Trophoblast cell (in vitro differentiated cells and primary cell): Measurements from ENCODE around the gene NRAP.

Source experiments
- DNase-seq, 2 donors: peaks; one replicate each; pipeline ENCODE4 v3.0.0-alpha.2; 2016
- H2AFZ ChIP-seq: 2 replicates; pipeline ENCODE4 v1.6.1; 2013; ENCODE audit warnings: low read length, moderate library complexity, mild to moderate bottlenecking; ENCODE audit not compliant: insufficient read depth, poor library complexity
- H2AK5ac ChIP-seq: 2 replicates; pipeline ENCODE4 v1.6.1; 2013; ENCODE audit warnings: mild to moderate bottlenecking, low read length
- H2BK120ac ChIP-seq: 2 replicates; pipeline ENCODE4 v1.6.1; 2013; ENCODE audit warnings: low read length, mild to moderate bottlenecking, moderate library complexity; ENCODE audit not compliant: insufficient read depth, poor library complexity
- H2BK12ac ChIP-seq: 2 replicates; pipeline ENCODE4 v1.6.1; 2013; ENCODE audit warnings: mild to moderate bottlenecking, low read length, moderate library complexity
- H2BK5ac ChIP-seq: 2 replicates; pipeline ENCODE4 v1.6.1; 2013; ENCODE audit warnings: low read length, low read depth, moderate library complexity, mild to moderate bottlenecking; ENCODE audit not compliant: poor library complexity
- H3K14ac ChIP-seq: 2 replicates; pipeline ENCODE4 v1.6.1; 2013; ENCODE audit warnings: mild to moderate bottlenecking, low read length
- H3K18ac ChIP-seq: 2 replicates; pipeline ENCODE4 v1.6.1; 2013; ENCODE audit warnings: mild to moderate bottlenecking, low read length
- H3K23ac ChIP-seq: 2 replicates; pipeline ENCODE4 v1.6.1; 2013; ENCODE audit warnings: low read length
- H3K27ac ChIP-seq: 2 replicates; pipeline ENCODE4 v1.5.1; 2013; ENCODE audit warnings: low read depth, mild to moderate bottlenecking, inconsistent platforms, low read length, moderate library complexity
- H3K27me3 ChIP-seq: 2 replicates; pipeline ENCODE4 v1.6.1; 2013; ENCODE audit warnings: inconsistent platforms, mild to moderate bottlenecking, low read length, moderate library complexity; ENCODE audit not compliant: insufficient read depth
- H3K36me3 ChIP-seq, 2 experiments: 1 replicate in 1 of 2; 2 replicates in 1 of 2; pipeline ENCODE4 v1.6.1; 2013; ENCODE audit warnings: low read length in 2 of 2, mild to moderate bottlenecking in 2 of 2, moderate library complexity in 1 of 2; ENCODE audit not compliant: insufficient read depth in 2 of 2, control insufficient read depth in 1 of 2
- H3K4ac ChIP-seq: 2 replicates; pipeline ENCODE4 v1.6.1; 2013; ENCODE audit warnings: low read depth, mild to moderate bottlenecking, low read length, moderate library complexity
- H3K4me1 ChIP-seq, 2 experiments: 1 replicate in 1 of 2; 2 replicates in 1 of 2; pipeline ENCODE4 v1.6.1; 2013; ENCODE audit warnings: low read length in 2 of 2, mild to moderate bottlenecking in 2 of 2, moderate library complexity in 1 of 2; ENCODE audit not compliant: insufficient read depth in 2 of 2, control insufficient read depth in 1 of 2
- H3K4me2 ChIP-seq: 2 replicates; pipeline ENCODE4 v1.6.1; 2013; ENCODE audit warnings: inconsistent platforms, mild to moderate bottlenecking, low read length, moderate library complexity
- H3K4me3 ChIP-seq: 2 replicates; pipeline ENCODE4 v1.5.1; 2013; ENCODE audit warnings: mild to moderate bottlenecking, low read depth, low read length, inconsistent platforms
- H3K79me1 ChIP-seq: one replicate; pipeline ENCODE4 v1.6.1; 2013; ENCODE audit warnings: low read length
- H3K79me2 ChIP-seq: 2 replicates; pipeline ENCODE4 v1.6.1; 2013; ENCODE audit warnings: low read length, mild to moderate bottlenecking; ENCODE audit not compliant: control insufficient read depth, insufficient read depth, poor library complexity
- H3K9ac ChIP-seq: 2 replicates; pipeline ENCODE4 v1.6.1; 2013; ENCODE audit warnings: mild to moderate bottlenecking, low read length
- H3K9me3 ChIP-seq: 2 replicates; pipeline ENCODE4 v1.6.1; 2013; ENCODE audit warnings: low read depth, mild to moderate bottlenecking, control low read depth, inconsistent platforms, low read length; ENCODE audit not compliant: insufficient read depth
- H4K12ac ChIP-seq: 2 replicates; pipeline ENCODE4 v1.6.1; 2013; ENCODE audit warnings: low read depth, mild to moderate bottlenecking, low read length, moderate library complexity
- H4K8ac ChIP-seq: 2 replicates; pipeline ENCODE4 v1.6.1; 2013; ENCODE audit warnings: low read depth, mild to moderate bottlenecking, low read length, moderate library complexity
- H4K91ac ChIP-seq: one replicate; pipeline ENCODE4 v1.6.1; 2013; ENCODE audit warnings: low read depth, mild to moderate bottlenecking, low read length, moderate library complexity
- whole genome bisulfite sequencing: extraction: QIAGEN DNeasy Blood & Tissue Kit; methylation state at CpG from one replicate; pipeline ENCODE4 v1.1.7; 2013; ENCODE audit warnings: missing lambda C conversion rate; ENCODE audit not compliant: insufficient read length, insufficient coverage; ENCODE audit errors: extremely low coverage; 5-methylcytosine and 5-hydroxymethylcytosine counted together

NRAP gene

DNA sequence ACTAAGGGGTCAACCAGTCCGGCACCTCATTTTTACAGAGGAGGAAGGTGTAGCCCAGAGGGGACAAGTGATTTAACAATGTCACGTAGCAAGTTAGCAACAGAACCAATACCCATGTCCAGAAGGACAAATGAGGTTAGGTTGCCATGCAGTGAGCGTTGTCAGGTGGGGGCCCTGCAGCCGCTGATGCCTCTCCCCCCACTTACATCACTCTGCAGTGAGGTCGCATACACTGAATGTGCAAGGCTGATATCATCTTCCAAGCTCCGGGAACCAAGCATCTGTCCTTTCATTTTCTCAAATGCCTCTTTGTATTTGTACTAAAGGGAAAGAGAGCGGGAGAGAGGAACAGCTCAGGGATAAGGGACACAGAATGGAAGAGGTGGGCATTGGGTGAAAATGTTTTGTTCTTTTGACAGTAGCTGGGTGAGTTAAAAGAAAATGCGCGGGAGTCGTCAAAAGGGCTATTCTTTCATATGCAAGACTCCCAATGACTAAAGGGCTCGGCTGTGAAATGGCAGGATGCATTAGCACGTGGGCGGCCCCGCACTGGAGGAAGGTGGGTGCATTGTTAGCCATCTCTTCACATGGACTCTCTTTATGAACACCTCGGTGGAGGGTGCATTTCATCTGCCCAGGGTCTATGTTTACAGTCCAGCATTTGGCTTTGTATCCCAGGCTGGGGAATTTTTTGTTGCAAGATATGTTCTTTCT lies 49.7 kb downstream of the NRAP start:
- Histone ChIP-seq H3K14ac (no peak overlapping the region), H3K18ac (no peak overlapping the region), H3K4ac (no peak overlapping the region), H3K36me3 (no peaks in the 10 kb centered on the region), H3K9ac (no peak overlapping the region), H3K79me1 (no peaks in the 10 kb centered on the region), H4K91ac (no peak overlapping the region), H3K4me2 (no peak overlapping the region), H2BK12ac (no peak overlapping the region), H3K4me3 (no peak overlapping the region), H4K12ac (no peak overlapping the region), H3K4me1 (no peaks in the 10 kb centered on the region), H2AFZ (no peak overlapping the region), H2BK120ac (no peak overlapping the region), H3K79me2 (no peaks in the 10 kb centered on the region), H3K23ac (no peak overlapping the region), H3K27me3 (peaks cover 1% of the 10 kb centered on the region), H4K8ac (no peak overlapping the region), H2BK5ac (no peak overlapping the region), H3K27ac (no peak overlapping the region), H2AK5ac (no peak overlapping the region), H3K9me3 (no peaks in the 10 kb centered on the region)
- WGBS, result no CpG with 5 or more reads among the region's 15 CpGs
- peak in 1 of 2 donors; percentile 16 for DNase-seq

DNA sequence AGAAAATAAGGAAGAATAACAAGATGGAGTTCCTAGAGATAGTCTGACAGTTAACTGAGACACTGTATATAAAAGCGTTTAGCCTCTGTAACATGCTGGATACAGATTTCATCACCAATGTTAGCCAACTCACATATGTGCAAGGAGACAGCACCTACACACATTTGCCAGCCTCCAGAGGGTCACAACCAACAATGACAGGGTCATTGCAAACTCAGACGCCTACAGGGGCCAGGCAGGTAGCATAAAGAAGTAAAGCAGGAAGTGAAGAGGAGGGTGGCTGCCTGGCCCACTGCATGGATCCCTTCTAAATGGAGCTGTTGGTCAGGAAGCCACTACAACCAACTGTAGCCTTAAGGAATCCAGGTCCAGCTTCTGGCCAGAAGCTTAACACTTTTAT lies 50.4 kb downstream of the NRAP start:
- no peak overlapping the region for H3K4me2 ChIP-seq
- no peak overlapping the region for H2BK5ac ChIP-seq
- H4K12ac ChIP-seq, result no peak overlapping the region
- no peak overlapping the region for H3K18ac ChIP-seq
- no peak overlapping the region for H3K14ac ChIP-seq
- H2BK120ac ChIP-seq, result no peak overlapping the region
- no peak overlapping the region for H3K9ac ChIP-seq
- no peak for DNase-seq
- no peak overlapping the region for H2AFZ ChIP-seq
- no peak overlapping the region for H2BK12ac ChIP-seq
- no peak overlapping the region for H4K91ac ChIP-seq
- no peak overlapping the region for H3K27ac ChIP-seq
- H3K4me1 ChIP-seq, result no peaks in the 10 kb centered on the region
- H3K27me3 ChIP-seq, result peaks cover 1% of the 10 kb centered on the region
- no peak overlapping the region for H3K4me3 ChIP-seq
- H3K36me3 ChIP-seq, result no peaks in the 10 kb centered on the region
- WGBS, result no CpG with 5 or more reads among the region's 2 CpGs
- H3K9me3 ChIP-seq, result no peaks in the 10 kb centered on the region
- no peak overlapping the region for H2AK5ac ChIP-seq
- no peaks in the 10 kb centered on the region for H3K79me1 ChIP-seq
- no peak overlapping the region for H3K23ac ChIP-seq
- no peak overlapping the region for H3K4ac ChIP-seq
- H4K8ac ChIP-seq, result no peak overlapping the region
- H3K79me2 ChIP-seq, result no peaks in the 10 kb centered on the region

DNA sequence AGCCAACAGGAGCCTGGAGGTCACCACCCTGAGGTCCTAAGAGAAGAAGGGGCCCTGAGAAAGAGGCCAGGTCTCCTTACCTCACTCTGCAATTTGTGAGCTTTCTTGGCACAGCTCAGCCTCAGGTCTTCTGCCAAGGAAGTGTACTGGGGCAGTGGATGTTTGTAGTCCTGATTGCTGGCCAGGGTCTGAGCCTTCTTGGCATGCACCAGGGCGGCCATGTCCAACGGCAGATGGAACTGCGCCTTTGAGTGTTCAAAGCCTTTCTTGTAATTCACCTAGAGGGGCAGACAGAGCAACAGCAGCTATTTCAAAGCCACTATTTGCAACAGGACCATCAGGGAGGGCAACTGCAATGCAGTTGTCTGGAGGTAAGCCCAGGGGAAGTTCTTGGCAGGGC lies 51.7 kb downstream of the NRAP start:
- Histone ChIP-seq H3K4ac (no peak overlapping the region), H4K91ac (no peak overlapping the region), H3K18ac (no peak overlapping the region), H3K27me3 (no peaks in the 10 kb centered on the region), H3K79me1 (no peaks in the 10 kb centered on the region), H3K4me2 (no peak overlapping the region), H2BK5ac (no peak overlapping the region), H2AK5ac (no peak overlapping the region), H3K79me2 (no peaks in the 10 kb centered on the region), H3K9ac (no peak overlapping the region), H3K4me3 (no peak overlapping the region), H2AFZ (no peak overlapping the region), H2BK120ac (no peak overlapping the region), H3K4me1 (no peaks in the 10 kb centered on the region), H3K36me3 (no peaks in the 10 kb centered on the region), H3K23ac (no peak overlapping the region), H3K9me3 (no peaks in the 10 kb centered on the region), H4K8ac (no peak overlapping the region), H4K12ac (no peak overlapping the region), H3K27ac (no peak overlapping the region), H3K14ac (no peak overlapping the region), H2BK12ac (no peak overlapping the region)
- WGBS, result no CpG with 5 or more reads among the region's 3 CpGs
- DNase-seq, result no peak

DNA sequence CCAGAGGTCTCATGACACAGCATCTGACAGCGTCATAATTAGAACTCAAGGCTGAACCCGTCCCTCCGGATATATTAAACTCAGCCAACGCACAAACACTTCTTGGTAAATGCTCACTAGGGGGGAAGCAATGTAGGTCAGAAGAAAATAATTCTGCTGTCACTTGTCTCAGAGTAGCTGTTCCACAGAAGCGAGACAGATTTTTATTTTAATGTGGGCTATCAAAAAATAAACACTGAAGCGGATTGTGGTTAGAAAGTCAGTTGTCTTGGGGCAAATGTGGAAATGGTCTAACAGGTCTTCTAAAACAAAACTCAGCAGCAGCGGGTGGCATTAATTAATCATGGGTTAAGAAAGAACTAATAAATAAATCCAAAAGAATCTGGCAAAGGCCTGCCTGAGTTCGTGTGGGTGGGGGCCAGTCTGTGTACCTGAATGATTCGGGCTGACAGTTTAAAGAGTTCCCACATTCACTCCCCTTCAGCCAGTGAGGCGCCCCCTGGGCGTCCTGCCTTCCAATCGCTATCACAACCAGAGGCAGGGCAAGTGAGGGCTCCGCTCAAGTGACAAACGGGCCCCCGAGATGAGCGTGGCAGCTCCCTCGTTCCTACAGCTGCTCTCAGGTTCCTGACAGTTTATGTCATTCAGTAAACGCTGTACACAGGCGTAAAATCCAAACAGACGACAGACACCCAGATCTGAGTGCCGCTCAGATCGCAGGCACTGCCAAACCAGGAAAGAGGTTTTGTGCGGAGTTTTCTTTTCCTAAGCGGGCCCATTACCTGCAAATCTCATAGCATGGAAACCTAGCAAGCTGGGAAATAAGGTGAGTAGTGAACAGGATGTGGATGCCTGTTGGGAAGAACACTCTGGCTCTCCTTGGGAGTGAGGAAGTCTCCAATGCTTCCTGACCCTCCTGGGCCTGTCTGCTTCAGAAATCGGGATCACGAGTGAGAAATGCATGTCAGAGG lies 52.9 kb downstream of the NRAP start:
- Histone ChIP-seq H3K9me3 (no peaks in the 10 kb centered on the region), H4K91ac (no peak overlapping the region), H3K14ac (no peak overlapping the region), H3K79me2 (no peaks in the 10 kb centered on the region), H2BK120ac (no peak overlapping the region), H3K18ac (no peak overlapping the region), H3K27ac (no peak overlapping the region), H3K9ac (no peak overlapping the region), H3K79me1 (no peaks in the 10 kb centered on the region), H4K8ac (no peak overlapping the region), H2AK5ac (no peak overlapping the region), H3K36me3 (no peaks in the 10 kb centered on the region), H3K4me3 (no peak overlapping the region), H3K4ac (no peak overlapping the region), H2AFZ (peak overlapping the region; percentile 35), H3K27me3 (no peaks in the 10 kb centered on the region), H3K23ac (no peak overlapping the region), H2BK12ac (no peak overlapping the region), H2BK5ac (no peak overlapping the region), H4K12ac (no peak overlapping the region), H3K4me1 (no peaks in the 10 kb centered on the region), H3K4me2 (no peak overlapping the region)
- no CpG with 5 or more reads among the region's 26 CpGs for WGBS
- no peak for DNase-seq
